ENCODE results near the gene FHIT. TPM values are rescaled to one million over a fixed set of nuclear protein-coding genes. Genes with fewer than 3 reads are reported as not detected.

The FHIT gene
- total and polyA plus RNA-seq, 9 donors: 5.1 to 11.8 (median 9.5) TPM

DNA sequence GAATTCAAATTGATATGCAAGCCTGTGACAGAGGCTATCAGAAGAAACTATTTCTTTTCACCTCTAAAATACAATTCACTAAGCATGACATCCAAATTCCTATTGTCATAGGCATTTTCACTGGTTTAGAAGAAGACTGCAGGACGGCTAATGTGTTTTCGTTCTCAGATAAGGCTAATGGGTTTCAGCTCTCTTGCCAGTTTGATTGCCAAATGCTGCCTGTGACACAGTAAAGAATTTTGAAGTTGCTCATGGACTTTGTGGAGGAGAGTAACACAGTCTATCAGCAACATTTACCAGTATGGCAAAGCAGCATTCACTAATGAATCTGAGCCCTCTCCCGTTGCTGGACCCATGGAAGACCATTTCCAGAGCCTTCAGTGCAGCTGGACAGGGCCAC, 948.1 kb downstream of the FHIT start:
- 70 to 77% (median 72%) methylated on average over 3 of the region's 3 CpGs for WGBS, 3 donors
- H3K4me3 ChIP-seq: no peak overlapping the region
- no peaks in the 10 kb centered on the region for H3K36me3 ChIP-seq
- peaks cover 1% of the 10 kb centered on the region for H3K4me1 ChIP-seq (ENCODE audit: insufficient read depth)
- intact Hi-C loops (cut with DNase I): no loop called here
- H3K27ac ChIP-seq: no peak overlapping the region
- H3K27me3 ChIP-seq: no peaks in the 10 kb centered on the region
- TF ChIP-seq POLR2A (IDR thresholded peaks at IDR 0.05): no peak
- no peak for TF ChIP-seq EP300 (IDR thresholded peaks at IDR 0.05)
- H3K9me3 ChIP-seq: no peaks in the 10 kb centered on the region
- no peak for DNase-seq

DNA sequence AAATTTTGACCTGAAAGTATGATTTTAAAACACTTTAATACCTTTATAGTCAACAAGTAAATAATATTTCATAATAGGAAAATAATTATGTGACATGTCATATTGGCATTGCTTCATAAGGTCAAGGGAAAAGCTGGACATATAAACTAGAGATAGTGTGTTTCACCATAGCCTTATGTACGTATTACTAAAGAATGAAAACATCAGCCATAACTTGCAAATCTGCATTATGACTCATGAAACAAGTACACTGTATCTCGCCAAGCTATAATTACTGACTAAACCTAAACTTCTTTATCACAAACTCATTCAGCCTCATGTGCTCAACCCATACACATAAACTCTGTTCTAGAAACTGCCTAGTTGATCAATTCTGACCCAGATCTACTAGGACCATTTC, 950.1 kb downstream of the FHIT start:
- Histone ChIP-seq H3K27ac (no peak overlapping the region), H3K9me3 (no peaks in the 10 kb centered on the region), H3K27me3 (no peaks in the 10 kb centered on the region), H3K4me3 (no peak overlapping the region), H3K4me1 (ENCODE audit: insufficient read depth) (peaks cover 1% of the 10 kb centered on the region), H3K36me3 (no peaks in the 10 kb centered on the region)
- WGBS, 3 donors: 29 to 55% (median 31%) methylated on average over 2 of the region's 2 CpGs
- no peak for TF ChIP-seq EP300 (IDR thresholded peaks at IDR 0.05)
- TF ChIP-seq POLR2A (IDR thresholded peaks at IDR 0.05): no peak
- TF ChIP-seq, protein P1, sequence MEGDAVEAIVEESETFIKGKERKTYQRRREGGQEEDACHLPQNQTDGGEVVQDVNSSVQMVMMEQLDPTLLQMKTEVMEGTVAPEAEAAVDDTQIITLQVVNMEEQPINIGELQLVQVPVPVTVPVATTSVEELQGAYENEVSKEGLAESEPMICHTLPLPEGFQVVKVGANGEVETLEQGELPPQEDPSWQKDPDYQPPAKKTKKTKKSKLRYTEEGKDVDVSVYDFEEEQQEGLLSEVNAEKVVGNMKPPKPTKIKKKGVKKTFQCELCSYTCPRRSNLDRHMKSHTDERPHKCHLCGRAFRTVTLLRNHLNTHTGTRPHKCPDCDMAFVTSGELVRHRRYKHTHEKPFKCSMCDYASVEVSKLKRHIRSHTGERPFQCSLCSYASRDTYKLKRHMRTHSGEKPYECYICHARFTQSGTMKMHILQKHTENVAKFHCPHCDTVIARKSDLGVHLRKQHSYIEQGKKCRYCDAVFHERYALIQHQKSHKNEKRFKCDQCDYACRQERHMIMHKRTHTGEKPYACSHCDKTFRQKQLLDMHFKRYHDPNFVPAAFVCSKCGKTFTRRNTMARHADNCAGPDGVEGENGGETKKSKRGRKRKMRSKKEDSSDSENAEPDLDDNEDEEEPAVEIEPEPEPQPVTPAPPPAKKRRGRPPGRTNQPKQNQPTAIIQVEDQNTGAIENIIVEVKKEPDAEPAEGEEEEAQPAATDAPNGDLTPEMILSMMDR (IDR thresholded peaks at IDR 0.05): no peak
- no peak for DNase-seq
- intact Hi-C loops (cut with DNase I): no loop called here

DNA sequence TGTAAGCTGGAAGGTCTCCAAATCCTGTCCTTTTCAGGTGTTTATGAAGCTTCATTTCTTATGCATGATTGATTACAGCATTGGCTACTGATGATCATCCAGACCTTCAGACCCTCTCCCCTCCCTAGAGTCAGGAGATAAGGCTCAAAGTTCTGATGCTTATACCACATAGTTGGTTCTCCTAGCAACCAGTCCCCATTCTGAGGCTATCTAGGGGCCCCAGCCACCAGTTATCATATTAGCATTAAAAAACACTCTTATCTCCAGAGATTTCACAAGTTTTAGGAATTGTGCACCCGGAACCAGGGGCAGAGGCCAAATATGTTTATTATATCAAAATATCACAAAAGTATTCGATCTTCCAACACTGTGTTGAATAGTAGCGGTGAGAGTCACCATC, 953.1 kb downstream of the FHIT start:
- Histone ChIP-seq H3K36me3 (no peaks in the 10 kb centered on the region), H3K4me1 (ENCODE audit: insufficient read depth) (no peaks in the 10 kb centered on the region), H3K4me3 (no peak overlapping the region), H3K9me3 (no peaks in the 10 kb centered on the region), H3K27me3 (no peaks in the 10 kb centered on the region), H3K27ac (no peak overlapping the region)
- intact Hi-C loops (cut with DNase I): no loop called here
- WGBS, 3 donors: 76 to 89% (median 83%) methylated on average over 3 of the region's 3 CpGs
- no peak for DNase-seq
- TF ChIP-seq, protein P1 (IDR thresholded peaks at IDR 0.05): no peak
- TF ChIP-seq POLR2A (IDR thresholded peaks at IDR 0.05): no peak
- no peak for TF ChIP-seq EP300 (IDR thresholded peaks at IDR 0.05)

- intact Hi-C loops (cut with DNase I): no loop called here
- TF ChIP-seq EP300 (IDR thresholded peaks at IDR 0.05): no peak
- no peak for TF ChIP-seq POLR2A (IDR thresholded peaks at IDR 0.05)
- TF ChIP-seq, protein P1 (IDR thresholded peaks at IDR 0.05): no peak
- no peaks in the 10 kb centered on the region for H3K36me3 ChIP-seq
- H3K27ac ChIP-seq: no peak overlapping the region
- 26 to 51% (median 29%) methylated on average over 3 of the region's 3 CpGs for WGBS, 3 donors
- H3K27me3 ChIP-seq: no peaks in the 10 kb centered on the region
- no peak overlapping the region for H3K4me3 ChIP-seq
- H3K4me1 ChIP-seq (ENCODE audit: insufficient read depth): no peaks in the 10 kb centered on the region
- no peak for DNase-seq
- no peaks in the 10 kb centered on the region for H3K9me3 ChIP-seq
These were observed 957.1 kb downstream of the FHIT start for GRCh38 chr3:60294181-60294580.

DNA sequence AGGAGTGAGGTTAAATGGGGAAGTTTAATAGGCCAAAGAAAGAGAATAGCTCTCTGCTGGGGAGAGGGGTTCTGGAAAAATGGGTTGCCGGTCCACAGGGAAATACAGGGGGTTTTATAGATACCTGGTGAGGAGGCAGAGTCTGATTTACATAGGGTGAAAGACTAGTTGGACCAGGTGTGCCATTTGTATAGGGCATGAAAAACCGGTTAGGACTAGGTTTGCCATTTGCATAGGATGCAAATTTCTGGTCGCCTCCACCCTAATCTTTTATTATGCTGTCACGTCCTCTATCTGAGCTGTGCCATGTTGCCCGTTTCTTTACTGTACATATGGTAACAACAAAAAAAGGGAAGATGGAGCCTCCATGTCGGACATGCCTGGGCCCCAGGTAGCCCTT, 960.1 kb downstream of the FHIT start:
- Histone ChIP-seq H3K27ac (no peak overlapping the region), H3K4me1 (ENCODE audit: insufficient read depth) (no peaks in the 10 kb centered on the region), H3K27me3 (no peaks in the 10 kb centered on the region), H3K36me3 (no peaks in the 10 kb centered on the region), H3K4me3 (no peak overlapping the region), H3K9me3 (no peaks in the 10 kb centered on the region)
- DNase-seq: no peak
- TF ChIP-seq POLR2A (IDR thresholded peaks at IDR 0.05) (no peak), EP300 (IDR thresholded peaks at IDR 0.05) (no peak)
- TF ChIP-seq, protein P1 (IDR thresholded peaks at IDR 0.05): no peak
- intact Hi-C loops (cut with DNase I): no loop called here
- WGBS, 3 donors: 94 to 97% (median 96%) methylated on average over 6 of the region's 6 CpGs

Measured in ovary (tissue), 9 donors.